IMR-90 (cell line): ENCODE measurements around the gene USP9Y. TPM values are rescaled to one million over a fixed set of nuclear protein-coding genes. Genes with fewer than 3 reads are reported as not detected.

ENCODE experiments used
- ATAC-seq: fragments of 200-7000 bp; cut with Tn5 transposase; 2 replicates; pipeline ENCODE4 v1.9.1; 2020; ENCODE audit warnings: low read depth, mild to moderate bottlenecking, moderate library complexity
- BruUV-seq: library from RNA; stranded (reverse); fragments of 400-500 nt; replicated peaks from 2 replicates; lab custom pipeline; 2021; lab: Mats Ljungman, UMichigan
- CTCF ChIA-PET: fragments of 300-600 bp; formaldehyde crosslinking; extraction: SDS; loops from one replicate; lab custom pipeline; 2021; ENCODE audit warnings: antibody characterized with exemption; lab: Yijun Ruan, JAX
- POLR2A ChIA-PET: fragments of 300-600 bp; sonication (Branson Sonifier 250); formaldehyde crosslinking; loops from one replicate; lab custom pipeline; 2022; ENCODE audit warnings: antibody characterized with exemption; ENCODE audit not compliant: unreplicated experiment; lab: Charles Lee
- DNase-seq: peaks from one replicate; pipeline ENCODE4 v3.0.0; 2013
- H2AFZ ChIP-seq: replicated peaks from 2 replicates; pipeline ENCODE3; 2013; ENCODE audit warnings: low read length, mild to moderate bottlenecking; ENCODE audit not compliant: poor library complexity
- H2AK5ac ChIP-seq: 2 replicates; pipeline ENCODE4 v1.6.1; 2013; ENCODE audit warnings: low read depth, low read length, inconsistent platforms
- H2AK9ac ChIP-seq: replicated peaks from 2 replicates; pipeline ENCODE3; 2013; ENCODE audit warnings: mild to moderate bottlenecking, low read depth, low read length, moderate library complexity; ENCODE audit not compliant: poor library complexity
- H2BK120ac ChIP-seq: 2 replicates; pipeline ENCODE4 v1.6.1; 2013; ENCODE audit warnings: low read depth, low read length, inconsistent platforms
- H2BK15ac ChIP-seq: 3 replicates; pipeline ENCODE4 v1.6.1; 2013; ENCODE audit warnings: low read depth, low read length, inconsistent platforms
- H2BK20ac ChIP-seq: 2 replicates; pipeline ENCODE4 v1.6.1; 2013; ENCODE audit warnings: low read depth, mild to moderate bottlenecking, inconsistent platforms, low read length, moderate library complexity
- H2BK5ac ChIP-seq: 2 replicates; pipeline ENCODE4 v1.6.1; 2013; ENCODE audit warnings: mild to moderate bottlenecking, low read depth, low read length, inconsistent platforms; ENCODE audit not compliant: poor library complexity, severe bottlenecking
- H3K14ac ChIP-seq: replicated peaks from 2 replicates; pipeline ENCODE4 v1.6.1; 2013; ENCODE audit warnings: low read depth, low read length, inconsistent platforms
- H3K18ac ChIP-seq: 2 replicates; pipeline ENCODE4 v1.6.1; 2013; ENCODE audit warnings: low read depth, low read length, control low read depth
- H3K23ac ChIP-seq: 2 replicates; pipeline ENCODE4 v1.6.1; 2013; ENCODE audit warnings: low read depth, low read length, inconsistent platforms
- H3K27ac ChIP-seq: 2 replicates; pipeline ENCODE4 v1.5.1; 2013; ENCODE audit warnings: mild to moderate bottlenecking, control low read depth, low read length; ENCODE audit not compliant: insufficient read depth
- H3K27me3 ChIP-seq: 2 replicates; pipeline ENCODE4 v1.6.1; 2013; ENCODE audit warnings: low read length; ENCODE audit not compliant: control insufficient read depth, insufficient read depth
- H3K36me3 ChIP-seq: 2 replicates; pipeline ENCODE4 v1.6.1; 2013; ENCODE audit warnings: low read length, mixed read lengths; ENCODE audit not compliant: control insufficient read depth, insufficient read depth
- H3K4ac ChIP-seq: 2 replicates; pipeline ENCODE4 v1.6.1; 2013; ENCODE audit warnings: low read depth, low read length, inconsistent platforms
- H3K4me1 ChIP-seq: 2 replicates; pipeline ENCODE4 v1.6.1; 2013; ENCODE audit warnings: low read length, mixed read lengths; ENCODE audit not compliant: control insufficient read depth, insufficient read depth
- H3K4me2 ChIP-seq: 2 replicates; pipeline ENCODE4 v1.6.1; 2013; ENCODE audit warnings: low read depth, mild to moderate bottlenecking, control low read depth, low read length, moderate library complexity
- H3K4me3 ChIP-seq: 2 replicates; pipeline ENCODE4 v1.5.1; 2013; ENCODE audit warnings: low read depth, mild to moderate bottlenecking, control low read depth, low read length, moderate library complexity; ENCODE audit not compliant: insufficient read depth
- H3K56ac ChIP-seq: 2 replicates; pipeline ENCODE4 v1.6.1; 2013; ENCODE audit warnings: low read length, inconsistent platforms; ENCODE audit not compliant: insufficient read depth; ENCODE audit errors: extremely low read depth
- H3K79me1 ChIP-seq, 2 experiments: 2 replicates each; pipeline ENCODE4 v1.6.1; 2013; ENCODE audit warnings: low read length in 2 of 2, inconsistent platforms in 1 of 2, low read depth in 1 of 2
- H3K9ac ChIP-seq: 2 replicates; pipeline ENCODE4 v1.6.1; 2013; ENCODE audit warnings: low read depth, low read length, control low read depth
- H3K9me1 ChIP-seq: 2 replicates; pipeline ENCODE4 v1.6.1; 2013; ENCODE audit warnings: low read length, inconsistent platforms; ENCODE audit not compliant: insufficient read depth
- H3K9me3 ChIP-seq: 2 replicates; pipeline ENCODE4 v1.6.1; 2013; ENCODE audit warnings: low read length; ENCODE audit not compliant: control insufficient read depth, insufficient read depth
- H4K20me1 ChIP-seq: 2 replicates; pipeline ENCODE4 v1.6.1; 2013; ENCODE audit warnings: low read length, inconsistent platforms; ENCODE audit not compliant: insufficient read depth
- H4K5ac ChIP-seq: 2 replicates; pipeline ENCODE4 v1.6.1; 2013; ENCODE audit warnings: mild to moderate bottlenecking, low read depth, low read length, control low read depth
- H4K8ac ChIP-seq, 2 experiments: 2 replicates each; pipeline ENCODE4 v1.6.1; 2013; ENCODE audit warnings: low read depth in 2 of 2, low read length in 2 of 2, control low read depth in 1 of 2, inconsistent platforms in 1 of 2
- H4K91ac ChIP-seq: 2 replicates; pipeline ENCODE4 v1.6.1; 2013; ENCODE audit warnings: low read depth, low read length, inconsistent platforms; ENCODE audit not compliant: insufficient read depth
- BHLHE40 ChIP-seq: fragments of 150-350 bp; IDR thresholded peaks from 2 replicates; pipeline ENCODE4 v1.6.1; 2016; ENCODE audit warnings: mild to moderate bottlenecking, low read depth, low read length
- CEBPB ChIP-seq: IDR thresholded peaks from 2 replicates; pipeline ENCODE4 v1.6.1; 2012; ENCODE audit warnings: low read depth, low read length, improper control_type of control experiment
- CHD1 ChIP-seq: IDR thresholded peaks from 2 replicates; pipeline ENCODE4 v1.6.1; 2012; ENCODE audit warnings: low read depth, low read length, improper control_type of control experiment
- CTCF ChIP-seq: conservative IDR thresholded peaks from 2 replicates; pipeline ENCODE4 v1.5.1; 2012; ENCODE audit warnings: mild to moderate bottlenecking, low read depth, low read length, improper control_type of control experiment
- ELK1 ChIP-seq: fragments of 150-350 bp; IDR thresholded peaks from 2 replicates; pipeline ENCODE4 v1.6.1; 2016; ENCODE audit warnings: low read depth, mild to moderate bottlenecking, low read length, moderate library complexity, borderline replicate concordance
- FOS ChIP-seq: fragments of 150-350 bp; IDR thresholded peaks from 2 replicates; pipeline ENCODE4 v1.6.1; 2016; ENCODE audit warnings: low read depth, low read length
- MAFK ChIP-seq: IDR thresholded peaks from 2 replicates; pipeline ENCODE4 v1.6.1; 2012; ENCODE audit warnings: low read depth, low read length, improper control_type of control experiment
- MAZ ChIP-seq: IDR thresholded peaks from 2 replicates; pipeline ENCODE4 v1.6.1; 2012; ENCODE audit warnings: low read depth, mild to moderate bottlenecking, low read length, improper control_type of control experiment, moderate library complexity, borderline replicate concordance
- MXI1 ChIP-seq: IDR thresholded peaks from 2 replicates; pipeline ENCODE4 v1.6.1; 2012; ENCODE audit warnings: low read depth, mild to moderate bottlenecking, low read length, moderate library complexity, borderline replicate concordance
- NFE2L2 ChIP-seq: fragments of 150-350 bp; IDR thresholded peaks from 2 replicates; pipeline ENCODE4 v1.6.1; 2016; ENCODE audit warnings: low read depth, mild to moderate bottlenecking, low read length
- POLR2A ChIP-seq: IDR thresholded peaks from 2 replicates; pipeline ENCODE4 v1.6.1; 2012; ENCODE audit warnings: mild to moderate bottlenecking, low read depth, low read length
- RAD21 ChIP-seq: IDR thresholded peaks from 2 replicates; pipeline ENCODE4 v1.6.1; 2012; ENCODE audit warnings: low read length, improper control_type of control experiment
- RCOR1 ChIP-seq: IDR thresholded peaks from 2 replicates; pipeline ENCODE4 v1.6.1; 2012; ENCODE audit warnings: mild to moderate bottlenecking, low read length, improper control_type of control experiment; ENCODE audit not compliant: insufficient replicate concordance
- RFX5 ChIP-seq: IDR thresholded peaks from 2 replicates; pipeline ENCODE4 v1.8.0; 2012; ENCODE audit warnings: low read depth, mild to moderate bottlenecking, low read length, moderate library complexity
- SMC3 ChIP-seq: fragments of 150-350 bp; IDR thresholded peaks from 2 replicates; pipeline ENCODE4 v1.6.1; 2016; ENCODE audit warnings: low read depth, mild to moderate bottlenecking, antibody characterized with exemption, low read length, moderate library complexity
- USF2 ChIP-seq: fragments of 150-350 bp; IDR thresholded peaks from 2 replicates; pipeline ENCODE4 v1.6.1; 2017; ENCODE audit warnings: mild to moderate bottlenecking, antibody characterized with exemption, low read length, low read depth
- WGBS, 2 experiments: methylation state at CpG; one replicate each; pipeline versions ENCODE4 v1.1.5 to v1.1.7; 2013; ENCODE audit warnings: missing lambda C conversion rate in 2 of 2; ENCODE audit not compliant: insufficient read length in 1 of 2; ENCODE audit errors: extremely low coverage in 2 of 2; 5-methylcytosine and 5-hydroxymethylcytosine counted together
- dilution Hi-C: fragments of 300-500 bp; cut with HindIII; formaldehyde crosslinking; loops from one replicate; pipeline ENCODE4 v1.14.3; 2018; ENCODE audit warnings: low sequenced_read_pairs; ENCODE audit not compliant: unreplicated experiment
- in situ Hi-C: fragments of 300-500 bp; cut with MboI; formaldehyde crosslinking; loops from 3 replicates; pipeline ENCODE4 v1.14.3; 2019; ENCODE audit warnings: low sequenced_read_pairs, inconsistent platforms, mixed read lengths
- intact Hi-C: fragments of 100-400 bp; cut with micrococcal nuclease; formaldehyde crosslinking; loops from 2 replicates; pipeline ENCODE4 v1.10.0; 2022
- polyA plus RNA-seq, 3 experiments: library from polyadenylated mRNA; depleted of rRNA; stranded (reverse); fragments of >200 nt; gene quantifications; 2 replicates each; pipeline ENCODE4 v1.2.3, GENCODE V29; 2012; ENCODE audit warnings: low replicate concordance in 1 of 3
- total RNA-seq: library from RNA; depleted of rRNA; stranded (reverse); fragments of >200 nt; gene quantifications from 2 replicates; pipeline ENCODE4 v1.2.3, GENCODE V29; 2012

The USP9Y gene
- total and polyA plus RNA-seq, 2 of the 4 experiments (the other 2 are of a cell fraction), result not detected

- Histone ChIP-seq H3K56ac (no peak overlapping the region), H3K4me1 (no peaks in the 10 kb centered on the region), H2AK5ac (no peak overlapping the region), H4K20me1 (no peaks in the 10 kb centered on the region), H3K4ac (no peak overlapping the region), H4K91ac (no peak overlapping the region), H4K8ac (no peak overlapping the region), H2BK20ac (no peak overlapping the region), H3K9ac (no peak overlapping the region), H2AFZ (no peak overlapping the region), H3K36me3 (no peaks in the 10 kb centered on the region), H3K27me3 (no peaks in the 10 kb centered on the region), H3K4me3 (no peak overlapping the region), H2BK120ac (no peak overlapping the region), H2BK15ac (no peak overlapping the region), H3K9me3 (no peaks in the 10 kb centered on the region), H2BK5ac (no peak overlapping the region), H3K18ac (no peak overlapping the region), H3K79me1 (no peaks in the 10 kb centered on the region), H3K14ac (no peak overlapping the region), H3K9me1 (no peaks in the 10 kb centered on the region), H3K4me2 (no peak overlapping the region), H3K23ac (no peak overlapping the region), H2AK9ac (no peak overlapping the region), H4K5ac (no peak overlapping the region), H3K27ac (no peak overlapping the region)
- no peak for ATAC-seq
- TF ChIP-seq CHD1, result no peak
- TF ChIP-seq USF2, result no peak
- TF ChIP-seq FOS, result no peak
- TF ChIP-seq CTCF, result no peak
- no peak for TF ChIP-seq ELK1
- TF ChIP-seq MAFK, result no peak
- TF ChIP-seq RFX5, result no peak
- no peak for TF ChIP-seq MXI1
- TF ChIP-seq SMC3, result no peak
- no peak for TF ChIP-seq BHLHE40
- TF ChIP-seq RCOR1, result no peak
- no peak for TF ChIP-seq RAD21
- TF ChIP-seq POLR2A, result no peak
- TF ChIP-seq CEBPB, result no peak
- TF ChIP-seq MAZ, result no peak
- no peak for TF ChIP-seq NFE2L2
- ChIA-PET POLR2A (no interaction called here), CTCF (no interaction called here)
- DNase-seq, result no peak
- in situ Hi-C loops (no loop called here), dilution Hi-C loops (no loop called here), intact Hi-C loops (no loop called here)
- no TSS peak for BruUV-seq
- no CpG with 5 or more reads among the region's 2 CpGs for WGBS, 2 experiments
Observed at GRCh38 chrY:12741414-12741813, 40.4 kb downstream of the USP9Y start.
